IMR-90 (cell line): ENCODE results near the gene PRM3. TPM values are rescaled to one million over a fixed set of nuclear protein-coding genes. Genes with fewer than 3 reads are reported as not detected.

Experiments used
- ATAC-seq: fragments of 200-7000 bp; cut with Tn5 transposase; 2 replicates; pipeline ENCODE4 v1.9.1; 2020; ENCODE audit warnings: low read depth, mild to moderate bottlenecking, moderate library complexity
- BruUV-seq: library from RNA; stranded (reverse); fragments of 400-500 nt; replicated peaks from 2 replicates; lab custom pipeline; 2021; lab: Mats Ljungman, UMichigan
- CTCF ChIA-PET: fragments of 300-600 bp; formaldehyde crosslinking; extraction: SDS; loops from one replicate; lab custom pipeline; 2021; ENCODE audit warnings: antibody characterized with exemption; lab: Yijun Ruan, JAX
- POLR2A ChIA-PET: fragments of 300-600 bp; sonication (Branson Sonifier 250); formaldehyde crosslinking; loops from one replicate; lab custom pipeline; 2022; ENCODE audit warnings: antibody characterized with exemption; ENCODE audit not compliant: unreplicated experiment; lab: Charles Lee
- DNase-seq: peaks from one replicate; pipeline ENCODE4 v3.0.0; 2013
- H2AFZ ChIP-seq: replicated peaks from 2 replicates; pipeline ENCODE3; 2013; ENCODE audit warnings: low read length, mild to moderate bottlenecking; ENCODE audit not compliant: poor library complexity
- H2AK5ac ChIP-seq: 2 replicates; pipeline ENCODE4 v1.6.1; 2013; ENCODE audit warnings: low read depth, low read length, inconsistent platforms
- H2AK9ac ChIP-seq: replicated peaks from 2 replicates; pipeline ENCODE3; 2013; ENCODE audit warnings: mild to moderate bottlenecking, low read depth, low read length, moderate library complexity; ENCODE audit not compliant: poor library complexity
- H2BK120ac ChIP-seq: 2 replicates; pipeline ENCODE4 v1.6.1; 2013; ENCODE audit warnings: low read depth, low read length, inconsistent platforms
- H2BK15ac ChIP-seq: 3 replicates; pipeline ENCODE4 v1.6.1; 2013; ENCODE audit warnings: low read depth, low read length, inconsistent platforms
- H2BK20ac ChIP-seq: 2 replicates; pipeline ENCODE4 v1.6.1; 2013; ENCODE audit warnings: low read depth, mild to moderate bottlenecking, inconsistent platforms, low read length, moderate library complexity
- H2BK5ac ChIP-seq: 2 replicates; pipeline ENCODE4 v1.6.1; 2013; ENCODE audit warnings: mild to moderate bottlenecking, low read depth, low read length, inconsistent platforms; ENCODE audit not compliant: poor library complexity, severe bottlenecking
- H3K14ac ChIP-seq: replicated peaks from 2 replicates; pipeline ENCODE4 v1.6.1; 2013; ENCODE audit warnings: low read depth, low read length, inconsistent platforms
- H3K18ac ChIP-seq: 2 replicates; pipeline ENCODE4 v1.6.1; 2013; ENCODE audit warnings: low read depth, low read length, control low read depth
- H3K23ac ChIP-seq: 2 replicates; pipeline ENCODE4 v1.6.1; 2013; ENCODE audit warnings: low read depth, low read length, inconsistent platforms
- H3K27ac ChIP-seq: 2 replicates; pipeline ENCODE4 v1.5.1; 2013; ENCODE audit warnings: mild to moderate bottlenecking, control low read depth, low read length; ENCODE audit not compliant: insufficient read depth
- H3K27me3 ChIP-seq: 2 replicates; pipeline ENCODE4 v1.6.1; 2013; ENCODE audit warnings: low read length; ENCODE audit not compliant: control insufficient read depth, insufficient read depth
- H3K36me3 ChIP-seq: 2 replicates; pipeline ENCODE4 v1.6.1; 2013; ENCODE audit warnings: low read length, mixed read lengths; ENCODE audit not compliant: control insufficient read depth, insufficient read depth
- H3K4ac ChIP-seq: 2 replicates; pipeline ENCODE4 v1.6.1; 2013; ENCODE audit warnings: low read depth, low read length, inconsistent platforms
- H3K4me1 ChIP-seq: 2 replicates; pipeline ENCODE4 v1.6.1; 2013; ENCODE audit warnings: low read length, mixed read lengths; ENCODE audit not compliant: control insufficient read depth, insufficient read depth
- H3K4me2 ChIP-seq: 2 replicates; pipeline ENCODE4 v1.6.1; 2013; ENCODE audit warnings: low read depth, mild to moderate bottlenecking, control low read depth, low read length, moderate library complexity
- H3K4me3 ChIP-seq: 2 replicates; pipeline ENCODE4 v1.5.1; 2013; ENCODE audit warnings: low read depth, mild to moderate bottlenecking, control low read depth, low read length, moderate library complexity; ENCODE audit not compliant: insufficient read depth
- H3K56ac ChIP-seq: 2 replicates; pipeline ENCODE4 v1.6.1; 2013; ENCODE audit warnings: low read length, inconsistent platforms; ENCODE audit not compliant: insufficient read depth; ENCODE audit errors: extremely low read depth
- H3K79me1 ChIP-seq, 2 experiments: 2 replicates each; pipeline ENCODE4 v1.6.1; 2013; ENCODE audit warnings: low read length in 2 of 2, inconsistent platforms in 1 of 2, low read depth in 1 of 2
- H3K9ac ChIP-seq: 2 replicates; pipeline ENCODE4 v1.6.1; 2013; ENCODE audit warnings: low read depth, low read length, control low read depth
- H3K9me1 ChIP-seq: 2 replicates; pipeline ENCODE4 v1.6.1; 2013; ENCODE audit warnings: low read length, inconsistent platforms; ENCODE audit not compliant: insufficient read depth
- H3K9me3 ChIP-seq: 2 replicates; pipeline ENCODE4 v1.6.1; 2013; ENCODE audit warnings: low read length; ENCODE audit not compliant: control insufficient read depth, insufficient read depth
- H4K20me1 ChIP-seq: 2 replicates; pipeline ENCODE4 v1.6.1; 2013; ENCODE audit warnings: low read length, inconsistent platforms; ENCODE audit not compliant: insufficient read depth
- H4K5ac ChIP-seq: 2 replicates; pipeline ENCODE4 v1.6.1; 2013; ENCODE audit warnings: mild to moderate bottlenecking, low read depth, low read length, control low read depth
- H4K8ac ChIP-seq, 2 experiments: 2 replicates each; pipeline ENCODE4 v1.6.1; 2013; ENCODE audit warnings: low read depth in 2 of 2, low read length in 2 of 2, control low read depth in 1 of 2, inconsistent platforms in 1 of 2
- H4K91ac ChIP-seq: 2 replicates; pipeline ENCODE4 v1.6.1; 2013; ENCODE audit warnings: low read depth, low read length, inconsistent platforms; ENCODE audit not compliant: insufficient read depth
- MXI1 ChIP-seq: IDR thresholded peaks from 2 replicates; pipeline ENCODE4 v1.6.1; 2012; ENCODE audit warnings: low read depth, mild to moderate bottlenecking, low read length, moderate library complexity, borderline replicate concordance
- WGBS, 2 experiments: methylation state at CpG; one replicate each; pipeline versions ENCODE4 v1.1.5 to v1.1.7; 2013; ENCODE audit warnings: missing lambda C conversion rate in 2 of 2; ENCODE audit not compliant: insufficient read length in 1 of 2; ENCODE audit errors: extremely low coverage in 2 of 2; 5-methylcytosine and 5-hydroxymethylcytosine counted together
- dilution Hi-C: fragments of 300-500 bp; cut with HindIII; formaldehyde crosslinking; loops from one replicate; pipeline ENCODE4 v1.14.3; 2018; ENCODE audit warnings: low sequenced_read_pairs; ENCODE audit not compliant: unreplicated experiment
- in situ Hi-C: fragments of 300-500 bp; cut with MboI; formaldehyde crosslinking; loops from 3 replicates; pipeline ENCODE4 v1.14.3; 2019; ENCODE audit warnings: low sequenced_read_pairs, inconsistent platforms, mixed read lengths
- intact Hi-C: fragments of 100-400 bp; cut with micrococcal nuclease; formaldehyde crosslinking; loops from 2 replicates; pipeline ENCODE4 v1.10.0; 2022
- polyA plus RNA-seq, 3 experiments: library from polyadenylated mRNA; depleted of rRNA; stranded (reverse); fragments of >200 nt; gene quantifications; 2 replicates each; pipeline ENCODE4 v1.2.3, GENCODE V29; 2012; ENCODE audit warnings: low replicate concordance in 1 of 3
- total RNA-seq: library from RNA; depleted of rRNA; stranded (reverse); fragments of >200 nt; gene quantifications from 2 replicates; pipeline ENCODE4 v1.2.3, GENCODE V29; 2012

Gene PRM3
- total and polyA plus RNA-seq, 2 of the 4 experiments (the other 2 are of a cell fraction): not detected

GRCh38 chr16:11300560-11300892 is 27.1 kb upstream of the PRM3 start:
- H3K9me3 ChIP-seq: no peaks in the 10 kb centered on the region
- BruUV-seq: no TSS peak
- H2AFZ ChIP-seq: no peak overlapping the region
- no peaks in the 10 kb centered on the region for H3K27me3 ChIP-seq
- dilution Hi-C loops (no loop called here), intact Hi-C loops (no loop called here), in situ Hi-C loops (no loop called here)
- no peak overlapping the region for H3K18ac ChIP-seq
- H2BK20ac ChIP-seq: no peak overlapping the region
- H4K20me1 ChIP-seq: no peaks in the 10 kb centered on the region
- no peak overlapping the region for H2AK5ac ChIP-seq
- no peak overlapping the region for H3K9ac ChIP-seq
- no peak for TF ChIP-seq MXI1
- H4K8ac ChIP-seq: no peak overlapping the region
- no peak overlapping the region for H3K4me3 ChIP-seq
- no peaks in the 10 kb centered on the region for H3K36me3 ChIP-seq
- no peak for ATAC-seq
- no peak overlapping the region for H2BK5ac ChIP-seq
- WGBS, 2 experiments: 65% methylated on average over 2 of the region's 7 CpGs; no CpG with 5 or more reads in 1 of the 2 experiments
- POLR2A ChIA-PET: no interaction called here
- DNase-seq: no peak
- H2BK15ac ChIP-seq: no peak overlapping the region
- H2BK120ac ChIP-seq: no peak overlapping the region
- H3K79me1 ChIP-seq: no peaks in the 10 kb centered on the region
- no peak overlapping the region for H3K56ac ChIP-seq
- no peaks in the 10 kb centered on the region for H3K9me1 ChIP-seq
- CTCF ChIA-PET: no interaction called here
- H3K23ac ChIP-seq: no peak overlapping the region
- no peak overlapping the region for H4K5ac ChIP-seq
- peaks cover 10% of the 10 kb centered on the region for H3K4me1 ChIP-seq
- H3K4me2 ChIP-seq: no peak overlapping the region
- H2AK9ac ChIP-seq: no peak overlapping the region
- no peak overlapping the region for H3K27ac ChIP-seq
- no peak overlapping the region for H4K91ac ChIP-seq
- H3K14ac ChIP-seq: no peak overlapping the region
- no peak overlapping the region for H3K4ac ChIP-seq
